Cardiac muscle cell (in vitro differentiated cells and primary cell): ENCODE results near the gene MYO1F. TPM values are rescaled to one million over a fixed set of nuclear protein-coding genes. Genes with fewer than 3 reads are reported as not detected.
A peak's percentile ranks its signal among the peaks of the same experiment; 100 is the strongest.
"Not testable (repeated sequence)": the region's sequence is repeated elsewhere in the genome, so short reads cannot be mapped to it uniquely, and the experiment has no call there.

ENCODE experiments used
- DNase-seq, 2 donors: peaks; one replicate each; pipeline versions ENCODE4 v3.0.0 to v3.0.0-alpha.2; 2010 to 2017; ENCODE audit warnings: low read depth in 1 of 2, low spot score in 1 of 2
- H3K27ac ChIP-seq: fragments of 200-600 bp; sonication (generic); 2 replicates; pipeline ENCODE4 v1.5.1; 2016
- H3K27me3 ChIP-seq: fragments of 200-600 bp; sonication (generic); 2 replicates; pipeline ENCODE4 v1.6.0; 2016; ENCODE audit warnings: control low read depth
- H3K36me3 ChIP-seq: fragments of 200-600 bp; sonication (generic); 2 replicates; pipeline ENCODE4 v1.5.1; 2016; ENCODE audit warnings: control low read depth
- H3K4me1 ChIP-seq: fragments of 200-600 bp; sonication (generic); 2 replicates; pipeline ENCODE4 v1.8.1; 2017; ENCODE audit warnings: low read depth, mild to moderate bottlenecking, mixed run types
- H3K4me3 ChIP-seq: fragments of 200-600 bp; sonication (generic); 2 replicates; pipeline ENCODE4 v1.5.1; 2016; ENCODE audit warnings: mild to moderate bottlenecking
- H3K9me3 ChIP-seq: fragments of 200-600 bp; sonication (generic); 2 replicates; pipeline ENCODE4 v1.5.1; 2017; ENCODE audit warnings: low read depth, mild to moderate bottlenecking, control low read depth
- CTCF ChIP-seq: IDR thresholded peaks from 2 replicates; pipeline ENCODE4 v1.5.1; 2012; ENCODE audit warnings: low read depth, mild to moderate bottlenecking, low read length
- polyA plus RNA-seq: library from polyadenylated mRNA; unstranded; fragments of >200 nt; fragmentation: Nextera tagmentation; extraction: Ambion mirVana; gene quantifications from 2 replicates; pipeline ENCODE4 v1.2.1, GENCODE V29; 2016
- total RNA-seq: library from RNA; depleted of rRNA; stranded (reverse); fragments of >200 nt; gene quantifications from 2 replicates; pipeline ENCODE4 v1.2.3, GENCODE V29; 2016

Gene MYO1F
- total and polyA plus RNA-seq, 2 experiments from 2014 or later, result 0.03 to 1.5 TPM

GRCh38 chr19:8518536-8518935 lies 58.7 kb downstream of the MYO1F start:
- no peak for DNase-seq

GRCh38 chr19:8517551-8518442 lies 59.4 kb downstream of the MYO1F start:
- TF ChIP-seq CTCF, result no peak
- H3K36me3 ChIP-seq, result no peaks in the 10 kb centered on the region
- H3K27me3 ChIP-seq, result no peaks in the 10 kb centered on the region
- no peak overlapping the region for H3K27ac ChIP-seq
- peak in 1 of 2 donors; percentile 82 for DNase-seq
- peaks cover 7% of the 10 kb centered on the region for H3K4me1 ChIP-seq
- H3K4me3 ChIP-seq, result no peak overlapping the region
- H3K9me3 ChIP-seq, result no peaks in the 10 kb centered on the region

More at GRCh38 chr19:8518536-8518935, 58.7 kb downstream of the MYO1F start:
- H3K27ac ChIP-seq, result no peak overlapping the region
- H3K27me3 ChIP-seq, result no peaks in the 10 kb centered on the region
- H3K9me3 ChIP-seq, result no peaks in the 10 kb centered on the region
- H3K4me1 ChIP-seq, result no peaks in the 10 kb centered on the region
- no peaks in the 10 kb centered on the region for H3K36me3 ChIP-seq
- TF ChIP-seq CTCF, result no peak
- H3K4me3 ChIP-seq, result no peak overlapping the region

GRCh38 chr19:8515317-8515716 lies 61.9 kb downstream of the MYO1F start:
- DNase-seq, result no peak
- TF ChIP-seq CTCF, result no peak
- Histone ChIP-seq H3K4me1 (peaks cover 7% of the 10 kb centered on the region), H3K27ac (no peak overlapping the region), H3K27me3 (no peaks in the 10 kb centered on the region), H3K36me3 (no peaks in the 10 kb centered on the region), H3K4me3 (no peak overlapping the region), H3K9me3 (no peaks in the 10 kb centered on the region)

GRCh38 chr19:8514505-8515009 lies 62.7 kb downstream of the MYO1F start:
- H3K27ac ChIP-seq, result peak overlapping the region; percentile 100

GRCh38 chr19:8513687-8514504 lies 63.3 kb downstream of the MYO1F start, which contains the start of gene ZNF414:
Gene ZNF414, minus strand, starts transcription at chr19:8514167. Its CDS starts 121 bp downstream, at chr19:8514046.
- peaks cover 7% of the 10 kb centered on the region for H3K4me1 ChIP-seq

More at GRCh38 chr19:8514505-8515009, 62.7 kb downstream of the MYO1F start:
- not testable (repeated sequence) for H3K27me3 ChIP-seq, H3K4me1 ChIP-seq, H3K36me3 ChIP-seq, DNase-seq, H3K9me3 ChIP-seq
- peak overlapping the region; percentile 98 for H3K4me3 ChIP-seq

More at GRCh38 chr19:8513687-8514504, 63.3 kb downstream of the MYO1F start, which contains the start of gene ZNF414:
- H3K9me3 ChIP-seq, result no peaks in the 10 kb centered on the region
- no peaks in the 10 kb centered on the region for H3K27me3 ChIP-seq
- no peak for TF ChIP-seq CTCF
- H3K4me3 ChIP-seq, result peak within 1 kb of the TSS; percentile 98
- no peaks in the 10 kb centered on the region for H3K36me3 ChIP-seq
- DNase-seq, result peak; percentile 96 to 98
- peak within 1 kb of the TSS; percentile 100 for H3K27ac ChIP-seq
